K562 (cell line): ENCODE data around the gene LILRA2. TPM values are rescaled to one million over a fixed set of nuclear protein-coding genes. Genes with fewer than 3 reads are reported as not detected.

Source experiments
- ATAC-seq: fragments of 200-7000 bp; cut with Tn5 transposase; 3 replicates; pipeline ENCODE4 v1.9.1; 2020; ENCODE audit warnings: moderate library complexity
- BruUV-seq: library from RNA; stranded (reverse); fragments of 400-500 nt; replicated peaks from 2 replicates; lab custom pipeline; 2021; lab: Mats Ljungman, UMichigan
- CTCF ChIA-PET: fragments of 300-600 bp; formaldehyde crosslinking; extraction: SDS; loops from one replicate; lab custom pipeline; 2021; ENCODE audit warnings: low intra/inter-chr PET ratio; lab: Yijun Ruan, JAX
- POLR2A ChIA-PET: fragments of 300-600, 350-650 bp; sonication (Branson Sonifier 250); formaldehyde crosslinking; extraction: SDS; loops from one replicate; lab custom pipeline; 2021; ENCODE audit warnings: antibody characterized with exemption, inconsistent platforms; lab: Yijun Ruan, JAX
- DNase-seq, 4 experiments: peaks; one replicate each; pipeline versions ENCODE4 v3.0.0 to v3.0.0-alpha.2; 2011 to 2018; ENCODE audit warnings: low spot score in 3 of 4, mixed read lengths in 3 of 4; ENCODE audit errors: extremely low read depth in 1 of 4
- FAIRE-seq: peaks from 2 replicates; lab custom pipeline; 2011; peaks lifted over from hg19 to GRCh38; lab: Jason Lieb, UNC
- H2AFZ ChIP-seq: 2 replicates; pipeline ENCODE4 v1.6.0; 2011; ENCODE audit warnings: low read depth, low read length, control low read depth, inconsistent platforms
- H3K27ac ChIP-seq: fragments of 200-600 bp; 3 replicates; pipeline ENCODE4 v1.8.0; 2011; ENCODE audit warnings: low read depth, mild to moderate bottlenecking, control low read depth, inconsistent platforms, low read length, moderate library complexity, mixed read lengths; ENCODE audit errors: extremely low read depth
- H3K27me3 ChIP-seq, 2 experiments: fragments of 300-600 bp in 1 of 2; 2 replicates in 1 of 2; 3 replicates in 1 of 2; pipeline versions ENCODE4 v1.6.0 to v1.8.0; 2011; ENCODE audit warnings: inconsistent platforms in 2 of 2, low read length in 2 of 2, mild to moderate bottlenecking in 1 of 2, mixed read lengths in 1 of 2, moderate library complexity in 1 of 2; ENCODE audit not compliant: control insufficient read depth in 2 of 2, insufficient read depth in 2 of 2
- H3K36me3 ChIP-seq: fragments of 300-600 bp; 3 replicates; pipeline ENCODE4 v1.8.0; 2011; ENCODE audit warnings: mild to moderate bottlenecking, low read length, inconsistent platforms; ENCODE audit not compliant: control insufficient read depth, insufficient read depth
- H3K4me1 ChIP-seq, 2 experiments: fragments of 200-600 bp in 1 of 2; replicated peaks in 1 of 2; 2 replicates in 1 of 2; 3 replicates in 1 of 2; pipeline versions ENCODE4 v1.5.1 to v1.8.0; 2011; ENCODE audit warnings: inconsistent platforms in 2 of 2, low read length in 2 of 2, mild to moderate bottlenecking in 1 of 2, mixed read lengths in 1 of 2, moderate library complexity in 1 of 2; ENCODE audit not compliant: control insufficient read depth in 2 of 2, insufficient read depth in 2 of 2
- H3K4me2 ChIP-seq: 2 replicates; pipeline ENCODE4 v1.6.1; 2011; ENCODE audit warnings: low read length, control low read depth, inconsistent platforms, mixed read lengths; ENCODE audit not compliant: insufficient read depth
- H3K4me3 ChIP-seq: fragments of 200-600 bp; sonication (generic), shearing (Covaris generic); 2 replicates; pipeline ENCODE4 v1.5.1; 2016; ENCODE audit warnings: control low read depth, inconsistent platforms
- H3K79me2 ChIP-seq: fragments of 200-600 bp; 3 replicates; pipeline ENCODE4 v1.8.0; 2011; ENCODE audit warnings: low read length, inconsistent platforms; ENCODE audit not compliant: control insufficient read depth, insufficient read depth
- H3K9ac ChIP-seq, 2 experiments: 2 replicates each; pipeline versions ENCODE4 v1.6.0 to v1.6.1; 2011; ENCODE audit warnings: low read depth in 2 of 2, low read length in 2 of 2, control low read depth in 1 of 2, inconsistent platforms in 1 of 2, mild to moderate bottlenecking in 1 of 2, mixed read lengths in 1 of 2; ENCODE audit not compliant: insufficient read depth in 1 of 2
- H3K9me1 ChIP-seq: one replicate; pipeline ENCODE4 v1.6.0; 2011; ENCODE audit warnings: inconsistent platforms, mild to moderate bottlenecking, low read length, moderate library complexity; ENCODE audit not compliant: control insufficient read depth, insufficient read depth
- H3K9me3 ChIP-seq: replicated peaks from 2 replicates; pipeline ENCODE4 v1.5.1; 2011; ENCODE audit warnings: low read depth, low read length, inconsistent platforms; ENCODE audit not compliant: control insufficient read depth, insufficient read depth
- H4K20me1 ChIP-seq: replicated peaks from 2 replicates; pipeline ENCODE4 v1.6.1; 2011; ENCODE audit warnings: low read length, inconsistent platforms, mixed read lengths; ENCODE audit not compliant: control insufficient read depth, insufficient read depth
- BRD9 ChIP-seq: fragments of 450-650 bp; IDR thresholded peaks from 2 replicates; pipeline ENCODE4 v1.6.1; 2018; ENCODE audit warnings: low read depth; ENCODE audit not compliant: partially characterized antibody
- CBFB ChIP-seq: sonication (generic); formaldehyde crosslinking; IDR thresholded peaks from 2 replicates; pipeline ENCODE4 v1.4.0; 2020; ENCODE audit warnings: mild to moderate bottlenecking, missing genetic modification reagents
- IRF9 ChIP-seq: fragments of 450-650 bp; IDR thresholded peaks from 2 replicates; pipeline ENCODE4 v1.6.1; 2016; ENCODE audit warnings: missing biosample characterization, missing genetic modification characterization
- LEF1 ChIP-seq: fragments of 450-650 bp; IDR thresholded peaks from 2 replicates; pipeline ENCODE4 v1.6.1; 2016; ENCODE audit warnings: mild to moderate bottlenecking
- VEZF1 ChIP-seq: fragments of 200-800 bp; sonication (Bioruptor generic); IDR thresholded peaks from 2 replicates; pipeline ENCODE4 v1.6.1; 2017; ENCODE audit warnings: missing genetic modification characterization, missing compliant biosample characterization
- ZNF253 ChIP-seq: fragments of 250-450 bp; sonication (Bioruptor Pico); conservative IDR thresholded peaks from 2 replicates; pipeline ENCODE4 v1.6.1; 2021; ENCODE audit warnings: mild to moderate bottlenecking
- WGBS: fragments of 100-300 bp; shearing (Covaris generic); methylation state at CpG from one replicate; pipeline ENCODE4 v1.1.6; 2016; ENCODE audit warnings: low coverage, mixed read lengths; ENCODE audit not compliant: insufficient coverage; ENCODE audit errors: missing lambda C conversion rate; 5-methylcytosine and 5-hydroxymethylcytosine counted together
- in situ Hi-C: fragments of 300-500 bp; cut with MboI; formaldehyde crosslinking; loops from 4 replicates; pipeline ENCODE4 v1.15.0; 2018; ENCODE audit warnings: inconsistent platforms, mixed read lengths
- intact Hi-C: fragments of 100-400 bp; cut with micrococcal nuclease; formaldehyde crosslinking; loops from 2 replicates; pipeline ENCODE4 v1.14.2; 2022
- polyA plus RNA-seq, 8 experiments: library from polyadenylated mRNA; depleted of rRNA in 4 of 8; stranded (reverse) in 5 of 8; unstranded in 3 of 8; fragments of >200 nt; fragmentation: Nextera tagmentation in 2 of 8; fragmentation: Illumina TruSeq in 1 of 8; extraction: Ambion mirVana in 2 of 8; extraction: Trizol in 1 of 8; gene quantifications; 2 replicates each; pipeline versions ENCODE4 v1.2.1 to v1.2.3, GENCODE V29; 2011 to 2014; ENCODE audit warnings: inconsistent platforms in 1 of 8, missing spikeins in 1 of 8
- total RNA-seq, 7 experiments: library from RNA; depleted of rRNA in 6 of 7; stranded (reverse); fragments of >200 nt in 6 of 7; fragmentation: Illumina TruSeq in 2 of 7; extraction: Trizol in 2 of 7; gene quantifications; 2 replicates each; pipeline versions ENCODE4 v1.2.1 to v1.2.3, GENCODE V29; 2011 to 2021; ENCODE audit warnings: low replicate concordance in 1 of 7
- TF ChIP-seq, protein P1 (sequence below): sonication (generic); formaldehyde crosslinking; IDR thresholded peaks from 2 replicates; pipeline ENCODE4 v1.8.0; 2023; ENCODE audit warnings: mild to moderate bottlenecking, missing genetic modification reagents

Gene LILRA2
- total and polyA plus RNA-seq, 9 of the 15 experiments (the other 6 are each of a cell fraction or from before 2014, with no cell fraction given), result 0.32 to 2.1 (median 0.96) TPM

GRCh38 chr19:54554896-54555295 lies 18.7 kb upstream of the LILRA2 start:
- ChIA-PET CTCF (no interaction called here), POLR2A (interaction anchor here (0.5 to 0.8 kb wide), 3 partner anchors 11 to 326 kb away, joined by 3 read pairs; no protein-coding TSS in a partner anchor)
- H3K4me3 ChIP-seq, result no peak overlapping the region
- H3K36me3 ChIP-seq, result no peaks in the 10 kb centered on the region
- H3K9ac ChIP-seq, result no peak overlapping the region; a peak in 1 of 4 replicates
- peaks cover 0 to 5% of the 10 kb centered on the region in 2 experiments; a peak in 2 of 5 replicates for H3K4me1 ChIP-seq
- no peaks in the 10 kb centered on the region for H3K9me1 ChIP-seq
- WGBS, result under 1% methylated on average over 16 of the region's 16 CpGs
- H3K9me3 ChIP-seq, result no peaks in the 10 kb centered on the region
- H3K27me3 ChIP-seq, result peaks cover 31 to 60% of the 10 kb centered on the region in 2 experiments
- no TSS peak for BruUV-seq
- H3K27ac ChIP-seq, result no peak overlapping the region
- ATAC-seq, result no peak
- TF ChIP-seq, protein P1, sequence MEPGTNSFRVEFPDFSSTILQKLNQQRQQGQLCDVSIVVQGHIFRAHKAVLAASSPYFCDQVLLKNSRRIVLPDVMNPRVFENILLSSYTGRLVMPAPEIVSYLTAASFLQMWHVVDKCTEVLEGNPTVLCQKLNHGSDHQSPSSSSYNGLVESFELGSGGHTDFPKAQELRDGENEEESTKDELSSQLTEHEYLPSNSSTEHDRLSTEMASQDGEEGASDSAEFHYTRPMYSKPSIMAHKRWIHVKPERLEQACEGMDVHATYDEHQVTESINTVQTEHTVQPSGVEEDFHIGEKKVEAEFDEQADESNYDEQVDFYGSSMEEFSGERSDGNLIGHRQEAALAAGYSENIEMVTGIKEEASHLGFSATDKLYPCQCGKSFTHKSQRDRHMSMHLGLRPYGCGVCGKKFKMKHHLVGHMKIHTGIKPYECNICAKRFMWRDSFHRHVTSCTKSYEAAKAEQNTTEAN (CRISPR knock-in tag), result no peak
- no peak for TF ChIP-seq IRF9 (tag)
- TF ChIP-seq VEZF1 (CRISPR knock-in tag), result no peak
- no peak for TF ChIP-seq ZNF253
- TF ChIP-seq BRD9, result no peak
- no peak for TF ChIP-seq CBFB (CRISPR knock-in tag)
- TF ChIP-seq LEF1, result no peak
- H4K20me1 ChIP-seq, result no peaks in the 10 kb centered on the region
- H3K79me2 ChIP-seq, result no peaks in the 10 kb centered on the region
- no peak overlapping the region for H2AFZ ChIP-seq
- DNase-seq, result no peak
- FAIRE-seq, result no peak
- intact Hi-C loops (no loop called here), in situ Hi-C loops (no loop called here)
- no peak overlapping the region for H3K4me2 ChIP-seq
